HFFc6 (cell line): ENCODE results near the gene CDCA3. TPM values are rescaled to one million over a fixed set of nuclear protein-coding genes. Genes with fewer than 3 reads are reported as not detected.

Experiments
- DNase-seq: peaks from one replicate; pipeline ENCODE4 v3.0.0-alpha.2; 2018
- H3K27ac Mint-ChIP-seq: 2 replicates; pipeline ENCODE4 v1.8.0; 2020; ENCODE audit warnings: mild to moderate bottlenecking, mixed read lengths
- H3K27me3 Mint-ChIP-seq: 2 replicates; pipeline ENCODE4 v1.8.0; 2021; ENCODE audit warnings: mild to moderate bottlenecking, moderate library complexity, mixed read lengths; ENCODE audit not compliant: insufficient read depth
- H3K36me3 Mint-ChIP-seq: 2 replicates; pipeline ENCODE4 v1.8.0; 2021; ENCODE audit warnings: low read depth, mixed read lengths
- H3K4me1 Mint-ChIP-seq: 2 replicates; pipeline ENCODE4 v1.8.0; 2020; ENCODE audit warnings: low read depth, mixed read lengths
- H3K4me3 Mint-ChIP-seq: 2 replicates; pipeline ENCODE4 v1.8.0; 2020; ENCODE audit warnings: mild to moderate bottlenecking, moderate library complexity, mixed read lengths
- H3K9me3 Mint-ChIP-seq: 2 replicates; pipeline ENCODE4 v1.8.0; 2020; ENCODE audit warnings: mild to moderate bottlenecking, mixed read lengths
- total RNA-seq, 6 experiments: library from RNA; stranded (reverse); fragmentation: NEBNext Ultra II Directional; extraction: Animal tissue kit (Norgen Biotek cat#: 25700); gene quantifications; 2 replicates in 1 of 6; 3 replicates in 5 of 6; pipeline ENCODE4 v1.2.3, GENCODE V29; 2021
- TF ChIP-seq, protein P1 (sequence below): fragments of 200-600 bp; sonication (generic); IDR thresholded peaks from 2 replicates; pipeline ENCODE4 v1.5.0; 2021; ENCODE audit warnings: antibody characterized with exemption, mild to moderate bottlenecking

The CDCA3 gene
- total RNA-seq, 6 experiments from 2014 or later, result 24.0 to 62.5 (median 56.3) TPM

DNA sequence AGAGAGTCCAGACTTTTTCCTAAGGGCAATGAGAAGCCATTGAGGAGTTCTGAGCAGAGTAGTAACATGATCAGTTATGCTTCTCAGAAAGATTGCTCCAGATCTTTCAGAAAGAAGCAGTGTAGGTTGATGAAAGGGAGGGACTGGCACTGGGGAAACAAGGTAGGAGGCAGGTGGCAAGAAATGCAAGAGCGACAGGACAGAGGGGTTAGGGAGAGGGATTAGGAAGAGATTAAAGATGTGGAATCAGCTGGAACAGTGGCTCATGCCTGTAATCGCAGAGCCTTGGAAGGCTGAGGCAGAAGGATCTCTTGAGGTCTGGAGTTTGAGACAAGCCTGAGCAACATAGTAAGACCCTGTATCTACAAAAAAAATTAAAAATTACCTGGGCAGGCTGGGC lies 3.4 kb downstream of the CDCA3 start:
- H3K27ac Mint-ChIP-seq, result peak overlapping the region; percentile 9; the same call in 1 of the 2 replicates
- TF ChIP-seq, protein P1, sequence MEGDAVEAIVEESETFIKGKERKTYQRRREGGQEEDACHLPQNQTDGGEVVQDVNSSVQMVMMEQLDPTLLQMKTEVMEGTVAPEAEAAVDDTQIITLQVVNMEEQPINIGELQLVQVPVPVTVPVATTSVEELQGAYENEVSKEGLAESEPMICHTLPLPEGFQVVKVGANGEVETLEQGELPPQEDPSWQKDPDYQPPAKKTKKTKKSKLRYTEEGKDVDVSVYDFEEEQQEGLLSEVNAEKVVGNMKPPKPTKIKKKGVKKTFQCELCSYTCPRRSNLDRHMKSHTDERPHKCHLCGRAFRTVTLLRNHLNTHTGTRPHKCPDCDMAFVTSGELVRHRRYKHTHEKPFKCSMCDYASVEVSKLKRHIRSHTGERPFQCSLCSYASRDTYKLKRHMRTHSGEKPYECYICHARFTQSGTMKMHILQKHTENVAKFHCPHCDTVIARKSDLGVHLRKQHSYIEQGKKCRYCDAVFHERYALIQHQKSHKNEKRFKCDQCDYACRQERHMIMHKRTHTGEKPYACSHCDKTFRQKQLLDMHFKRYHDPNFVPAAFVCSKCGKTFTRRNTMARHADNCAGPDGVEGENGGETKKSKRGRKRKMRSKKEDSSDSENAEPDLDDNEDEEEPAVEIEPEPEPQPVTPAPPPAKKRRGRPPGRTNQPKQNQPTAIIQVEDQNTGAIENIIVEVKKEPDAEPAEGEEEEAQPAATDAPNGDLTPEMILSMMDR, result no peak
- H3K9me3 Mint-ChIP-seq, result no peaks in the 10 kb centered on the region
- no peak overlapping the region for H3K4me3 Mint-ChIP-seq
- H3K36me3 Mint-ChIP-seq, result peaks cover 33% of the 10 kb centered on the region
- DNase-seq, result no peak
- H3K27me3 Mint-ChIP-seq, result peaks cover 11% of the 10 kb centered on the region
- peaks cover 19% of the 10 kb centered on the region for H3K4me1 Mint-ChIP-seq

DNA sequence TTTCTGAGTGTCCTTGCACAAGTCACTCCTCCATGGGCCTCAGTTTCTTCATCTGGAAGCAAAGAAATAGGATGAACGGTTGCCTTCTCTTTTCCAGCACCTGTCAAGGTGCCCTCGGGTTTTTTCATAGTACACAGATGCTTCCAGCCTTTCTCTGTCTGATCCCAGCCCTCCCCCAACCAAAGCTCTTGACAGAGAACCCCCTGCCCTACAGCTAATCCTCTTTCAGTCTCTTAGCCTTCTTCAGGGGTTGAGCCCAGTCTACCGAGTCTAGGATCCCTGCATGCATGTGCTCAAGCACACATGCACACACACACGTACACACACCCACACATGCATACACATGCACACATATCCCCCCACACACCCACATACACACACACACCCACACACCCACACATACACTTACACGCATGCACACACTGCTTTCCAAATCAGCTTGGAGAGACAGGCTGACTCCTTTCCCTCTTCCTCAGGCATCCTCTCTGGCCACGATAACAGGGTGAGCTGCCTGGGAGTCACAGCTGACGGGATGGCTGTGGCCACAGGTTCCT lies 4.7 kb downstream of the CDCA3 start:
- Mint-ChIP-seq H3K4me1 (peaks cover 19% of the 10 kb centered on the region), H3K9me3 (no peaks in the 10 kb centered on the region), H3K4me3 (no peak overlapping the region), H3K27me3 (peaks cover 5% of the 10 kb centered on the region), H3K27ac (no peak overlapping the region), H3K36me3 (peaks cover 33% of the 10 kb centered on the region)
- DNase-seq, result no peak
- TF ChIP-seq, protein P1, result no peak

DNA sequence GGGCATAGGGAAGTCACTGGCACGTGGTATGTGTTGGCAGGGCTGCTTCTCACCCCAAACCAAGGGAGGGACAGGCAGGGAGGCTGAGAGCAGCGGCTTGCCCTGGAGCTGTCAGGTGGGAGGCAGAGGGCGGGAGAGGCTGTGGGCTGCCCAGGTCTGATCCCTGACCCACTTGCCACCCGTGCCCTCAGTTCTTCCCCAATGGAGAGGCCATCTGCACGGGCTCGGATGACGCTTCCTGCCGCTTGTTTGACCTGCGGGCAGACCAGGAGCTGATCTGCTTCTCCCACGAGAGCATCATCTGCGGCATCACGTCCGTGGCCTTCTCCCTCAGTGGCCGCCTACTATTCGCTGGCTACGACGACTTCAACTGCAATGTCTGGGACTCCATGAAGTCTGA lies 5.7 kb downstream of the CDCA3 start:
- no peak for DNase-seq
- no peak overlapping the region for H3K27ac Mint-ChIP-seq
- peaks cover 30% of the 10 kb centered on the region for H3K36me3 Mint-ChIP-seq
- H3K4me1 Mint-ChIP-seq, result peaks cover 15% of the 10 kb centered on the region
- H3K27me3 Mint-ChIP-seq, result peaks cover 2% of the 10 kb centered on the region; the same call in 1 of the 2 replicates
- H3K9me3 Mint-ChIP-seq, result no peaks in the 10 kb centered on the region
- TF ChIP-seq, protein P1, result no peak
- H3K4me3 Mint-ChIP-seq, result no peak overlapping the region

DNA sequence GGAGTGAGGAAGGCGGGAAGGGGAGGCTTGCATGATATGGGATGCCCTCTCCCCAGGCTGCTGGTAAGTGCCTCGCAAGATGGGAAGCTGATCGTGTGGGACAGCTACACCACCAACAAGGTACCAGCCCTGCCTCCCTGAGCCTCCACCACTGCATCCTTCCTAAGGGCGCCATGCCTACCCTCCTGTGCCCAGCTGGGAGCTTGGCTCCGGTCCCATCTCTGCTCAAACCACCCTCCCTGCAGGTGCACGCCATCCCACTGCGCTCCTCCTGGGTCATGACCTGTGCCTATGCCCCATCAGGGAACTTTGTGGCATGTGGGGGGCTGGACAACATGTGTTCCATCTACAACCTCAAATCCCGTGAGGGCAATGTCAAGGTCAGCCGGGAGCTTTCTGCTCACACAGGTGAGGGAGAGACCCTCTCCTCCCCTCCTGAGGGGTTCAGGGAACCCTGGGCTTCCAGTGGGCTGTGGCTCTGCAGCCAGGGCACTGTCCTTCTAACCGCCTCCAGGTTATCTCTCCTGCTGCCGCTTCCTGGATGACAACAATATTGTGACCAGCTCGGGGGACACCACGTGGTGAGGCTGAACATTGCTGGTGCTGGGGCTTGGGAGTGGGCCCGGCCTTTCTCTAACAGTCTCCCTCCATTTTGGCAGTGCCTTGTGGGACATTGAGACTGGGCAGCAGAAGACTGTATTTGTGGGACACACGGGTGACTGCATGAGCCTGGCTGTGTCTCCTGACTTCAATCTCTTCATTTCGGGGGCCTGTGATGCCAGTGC lies 7.8 kb downstream of the CDCA3 start:
- Mint-ChIP-seq H3K36me3 (peaks cover 17% of the 10 kb centered on the region), H3K27ac (no peak overlapping the region), H3K4me1 (no peaks in the 10 kb centered on the region; the same call in 1 of the 2 replicates), H3K9me3 (no peaks in the 10 kb centered on the region), H3K27me3 (peaks cover 4% of the 10 kb centered on the region; the same call in 1 of the 2 replicates), H3K4me3 (no peak overlapping the region)
- DNase-seq, result no peak
- TF ChIP-seq, protein P1, result no peak; the same call in 1 of the 2 replicates

DNA sequence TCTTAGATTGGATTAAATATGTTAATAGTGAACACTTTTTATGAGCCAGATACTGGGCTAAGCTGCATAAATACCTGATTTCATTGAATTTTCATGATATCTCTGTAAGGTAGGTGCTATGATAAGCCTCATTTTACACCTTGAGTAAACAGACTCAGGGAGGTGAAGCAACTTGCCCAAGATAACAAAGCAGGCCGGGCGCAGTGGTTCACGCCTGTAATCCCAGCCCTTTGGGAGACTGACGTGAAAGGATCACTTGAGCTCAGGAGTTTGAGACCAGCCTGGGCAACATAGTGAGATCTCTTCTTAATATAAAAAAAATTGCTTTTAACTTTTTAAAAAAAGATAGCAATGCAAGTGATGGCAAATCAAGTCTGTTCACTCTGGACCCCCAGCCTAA lies 9.0 kb downstream of the CDCA3 start:
- H3K9me3 Mint-ChIP-seq, result no peaks in the 10 kb centered on the region
- peaks cover 4% of the 10 kb centered on the region; the same call in 1 of the 2 replicates for H3K27me3 Mint-ChIP-seq
- H3K27ac Mint-ChIP-seq, result no peak overlapping the region
- no peak overlapping the region for H3K4me3 Mint-ChIP-seq
- peaks cover 17% of the 10 kb centered on the region for H3K36me3 Mint-ChIP-seq
- H3K4me1 Mint-ChIP-seq, result no peaks in the 10 kb centered on the region
- DNase-seq, result no peak
- TF ChIP-seq, protein P1, result no peak
